ENCODE results near the gene IDNK. TPM values are rescaled to one million over a fixed set of nuclear protein-coding genes. Genes with fewer than 3 reads are reported as not detected.

The IDNK gene
- total and polyA plus RNA-seq, 2 of the 4 experiments (the other 2 are of a cell fraction): 1.4 to 2.3 TPM

GRCh38 chr9:83584995-83585394 is 37.9 kb upstream of the IDNK start:
- Histone ChIP-seq H3K14ac (replicated peaks; ENCODE audit: low read depth, low read length) (no peak overlapping the region), H3K9me1 (ENCODE audit: insufficient read depth, low read length) (no peaks in the 10 kb centered on the region), H2BK5ac (ENCODE audit: low read depth, low read length, poor library complexity, severe bottlenecking) (no peak overlapping the region), H3K9ac (ENCODE audit: low read depth, low read length) (no peak overlapping the region), H3K27ac (ENCODE audit: insufficient read depth, low read length) (no peak overlapping the region), H4K8ac (ENCODE audit: low read depth in 2 of 2, low read length in 2 of 2) (no peak overlapping the region), H3K4me2 (ENCODE audit: low read depth, low read length) (no peak overlapping the region), H4K5ac (ENCODE audit: low read depth, low read length) (no peak overlapping the region), H2AK9ac (replicated peaks; ENCODE audit: low read depth, low read length, poor library complexity) (no peak overlapping the region), H3K56ac (ENCODE audit: extremely low read depth, insufficient read depth, low read length) (no peak overlapping the region), H4K20me1 (ENCODE audit: insufficient read depth, low read length) (no peaks in the 10 kb centered on the region), H3K4me3 (ENCODE audit: insufficient read depth, low read depth, low read length) (no peak overlapping the region), H3K36me3 (ENCODE audit: control insufficient read depth, insufficient read depth, low read length) (no peaks in the 10 kb centered on the region), H3K79me1 (ENCODE audit: low read depth in 1 of 2, low read length in 2 of 2) (no peaks in the 10 kb centered on the region), H3K9me3 (ENCODE audit: control insufficient read depth, insufficient read depth, low read length) (no peaks in the 10 kb centered on the region), H3K4me1 (ENCODE audit: control insufficient read depth, insufficient read depth, low read length) (no peaks in the 10 kb centered on the region), H2BK120ac (ENCODE audit: low read depth, low read length) (no peak overlapping the region), H2BK20ac (ENCODE audit: low read depth, low read length) (no peak overlapping the region), H2BK15ac (ENCODE audit: low read depth, low read length) (no peak overlapping the region), H3K4ac (ENCODE audit: low read depth, low read length) (no peak overlapping the region), H2AK5ac (ENCODE audit: low read depth, low read length) (no peak overlapping the region), H3K23ac (ENCODE audit: low read depth, low read length) (no peak overlapping the region), H4K91ac (ENCODE audit: insufficient read depth, low read depth, low read length) (no peak overlapping the region), H2AFZ (replicated peaks; ENCODE audit: low read length, poor library complexity) (no peak overlapping the region), H3K18ac (ENCODE audit: low read depth, low read length) (no peak overlapping the region), H3K27me3 (ENCODE audit: control insufficient read depth, insufficient read depth, low read length) (no peaks in the 10 kb centered on the region)
- POLR2A ChIA-PET (ENCODE audit: unreplicated experiment): no interaction called here
- no TSS peak for BruUV-seq (replicated peaks)
- DNase-seq (no peak), ATAC-seq (ENCODE audit: low read depth) (no peak)
- WGBS, 2 experiments (ENCODE audit: extremely low coverage in 2 of 2, insufficient read length in 1 of 2): 80% methylated on average over 2 of the region's 4 CpGs; no CpG with 5 or more reads in 1 of the 2 experiments
- in situ Hi-C loops (cut with MboI; ENCODE audit: low sequenced_read_pairs): no loop called here
- intact Hi-C loops (cut with micrococcal nuclease): no loop called here
- dilution Hi-C loops (cut with HindIII; ENCODE audit: low sequenced_read_pairs, unreplicated experiment): no loop called here
- CTCF ChIA-PET: no interaction called here
- TF ChIP-seq CTCF (conservative IDR thresholded peaks at IDR 0.05; ENCODE audit: low read depth, low read length): no peak
- TF ChIP-seq RAD21 (IDR thresholded peaks at IDR 0.05; ENCODE audit: low read length): no peak
- no peak for TF ChIP-seq MAFK (IDR thresholded peaks at IDR 0.05; ENCODE audit: low read depth, low read length)
- no peak for TF ChIP-seq BHLHE40 (IDR thresholded peaks at IDR 0.05; ENCODE audit: low read depth, low read length)
- no peak for TF ChIP-seq MXI1 (IDR thresholded peaks at IDR 0.05; ENCODE audit: borderline replicate concordance, low read depth, low read length)
- TF ChIP-seq NFE2L2 (IDR thresholded peaks at IDR 0.05; ENCODE audit: low read depth, low read length): no peak
- no peak for TF ChIP-seq RCOR1 (IDR thresholded peaks at IDR 0.05; ENCODE audit: insufficient replicate concordance, low read length)
- no peak for TF ChIP-seq ELK1 (IDR thresholded peaks at IDR 0.05; ENCODE audit: borderline replicate concordance, low read depth, low read length)
- no peak for TF ChIP-seq CEBPB (IDR thresholded peaks at IDR 0.05; ENCODE audit: low read depth, low read length)
